ENCODE results near the gene PPP1R1C.

PPP1R1C gene

GRCh38 chr2:182113334-182113733 is 127.7 kb downstream of the PPP1R1C start:
- DNase-seq (ENCODE audit: low read depth) = no peak

- DNase-seq (ENCODE audit: low read depth) = no peak
Observed at GRCh38 chr2:182115258-182115657, 129.6 kb downstream of the PPP1R1C start.

- no peak for DNase-seq (ENCODE audit: low read depth)
Observed at GRCh38 chr2:182116774-182117173, 131.1 kb downstream of the PPP1R1C start.

GRCh38 chr2:182117196-182117595 is 131.5 kb downstream of the PPP1R1C start:
- DNase-seq (ENCODE audit: low read depth) = no peak

- no peak for DNase-seq (ENCODE audit: low read depth)
Observed at GRCh38 chr2:182128821-182129707, 143.4 kb downstream of the PPP1R1C start.

- no peak for DNase-seq (ENCODE audit: low read depth)
Observed at GRCh38 chr2:182132605-182133004, 147.0 kb downstream of the PPP1R1C start.

GRCh38 chr2:182133195-182133891 is 147.7 kb downstream of the PPP1R1C start:
- no peak for DNase-seq (ENCODE audit: low read depth)

GRCh38 chr2:182134201-182134600 is 148.5 kb downstream of the PPP1R1C start:
- DNase-seq (ENCODE audit: low read depth) = no peak

GRCh38 chr2:182142062-182142461 is 156.4 kb downstream of the PPP1R1C start:
- DNase-seq (ENCODE audit: low read depth) = no peak

GRCh38 chr2:182144041-182144775 is 158.6 kb downstream of the PPP1R1C start:
- DNase-seq (ENCODE audit: low read depth) = no peak

- DNase-seq (ENCODE audit: low read depth) = no peak
Observed at GRCh38 chr2:182144776-182145165, 159.1 kb downstream of the PPP1R1C start.

- no peak for DNase-seq (ENCODE audit: low read depth)
Observed at GRCh38 chr2:182148344-182148743, 162.7 kb downstream of the PPP1R1C start.

GRCh38 chr2:182163878-182164277 is 178.2 kb downstream of the PPP1R1C start:
- no peak for DNase-seq (ENCODE audit: low read depth)

- no peak for DNase-seq (ENCODE audit: low read depth)
Observed at GRCh38 chr2:182164686-182165085, 179.0 kb downstream of the PPP1R1C start.

- no peak for DNase-seq (ENCODE audit: low read depth)
Observed at GRCh38 chr2:182165202-182165601, 179.5 kb downstream of the PPP1R1C start.

- DNase-seq (ENCODE audit: low read depth) = no peak
Observed at GRCh38 chr2:182166406-182166805, 180.8 kb downstream of the PPP1R1C start.

GRCh38 chr2:182166841-182167240 is 181.2 kb downstream of the PPP1R1C start:
- DNase-seq (ENCODE audit: low read depth) = no peak

Data from activated T-cell treated with anti-CD3 and anti-CD28 coated beads for 1 hour (primary cell).